HepG2 (cell line): Measurements from ENCODE around the gene PDE4D. TPM values are rescaled to one million over a fixed set of nuclear protein-coding genes. Genes with fewer than 3 reads are reported as not detected.

Source experiments
- ATAC-seq: fragments of 200-7000 bp; cut with Tn5 transposase; 3 replicates; pipeline ENCODE4 v1.9.1; 2020; ENCODE audit warnings: mild to moderate bottlenecking, moderate library complexity
- BruUV-seq: library from RNA; stranded (reverse); fragments of 400-500 nt; replicated peaks from 2 replicates; lab custom pipeline; 2021; lab: Mats Ljungman, UMichigan
- CTCF ChIA-PET: fragments of 300-600 bp; formaldehyde crosslinking; extraction: SDS; loops from one replicate; lab custom pipeline; 2021; ENCODE audit warnings: low total read pairs, inconsistent platforms, low intra/inter-chr PET ratio; lab: Yijun Ruan, JAX
- POLR2A ChIA-PET: fragments of 350-600 bp; sonication (Branson Sonifier 250); formaldehyde crosslinking; loops from one replicate; lab custom pipeline; 2020; ENCODE audit warnings: antibody characterized with exemption, inconsistent platforms; lab: Yijun Ruan, JAX
- DNase-seq: peaks from one replicate; pipeline ENCODE4 v3.0.0-alpha.2; 2015; ENCODE audit warnings: low spot score
- FAIRE-seq: peaks from 3 replicates; lab custom pipeline; 2011; peaks lifted over from hg19 to GRCh38; lab: Jason Lieb, UNC
- H2AFZ ChIP-seq: one replicate; pipeline ENCODE4 v1.6.1; 2011; ENCODE audit warnings: low read length, inconsistent platforms
- H3K27ac ChIP-seq: fragments of 300-600 bp; 3 replicates; pipeline ENCODE4 v1.8.0; 2011; ENCODE audit warnings: mixed run types, mild to moderate bottlenecking, mixed read lengths, low read length, inconsistent platforms; ENCODE audit not compliant: insufficient read depth; ENCODE audit errors: extremely low read length
- H3K27me3 ChIP-seq, 2 experiments: fragments of 200-600 bp in 1 of 2; 2 replicates in 1 of 2; 3 replicates in 1 of 2; pipeline versions ENCODE4 v1.6.0 to v1.8.0; 2011; ENCODE audit warnings: low read length in 2 of 2, mild to moderate bottlenecking in 2 of 2, moderate library complexity in 2 of 2, inconsistent platforms in 1 of 2; ENCODE audit not compliant: insufficient read depth in 2 of 2, control insufficient read depth in 1 of 2
- H3K36me3 ChIP-seq, 2 experiments: fragments of 200-600 bp in 1 of 2; replicated peaks in 1 of 2; 2 replicates in 1 of 2; 3 replicates in 1 of 2; pipeline versions ENCODE4 v1.5.1 to v1.8.0; 2011; ENCODE audit warnings: low read length in 2 of 2, inconsistent platforms in 1 of 2; ENCODE audit not compliant: insufficient read depth in 2 of 2, control insufficient read depth in 1 of 2
- H3K4me1 ChIP-seq: 2 replicates; pipeline ENCODE4 v1.5.1; 2012; ENCODE audit warnings: low read length, inconsistent platforms; ENCODE audit not compliant: insufficient read depth
- H3K4me2 ChIP-seq: 2 replicates; pipeline ENCODE4 v1.6.0; 2011; ENCODE audit warnings: low read depth, low read length, inconsistent platforms
- H3K4me3 ChIP-seq, 3 experiments: fragments of 200-600 bp in 1 of 3; sonication (generic), shearing (Covaris generic) in 1 of 3; replicated peaks in 1 of 3; 2 replicates each; pipeline ENCODE4 v1.5.1; 2011 to 2016; ENCODE audit warnings: low read length in 3 of 3, inconsistent platforms in 2 of 3, low read depth in 2 of 3, mild to moderate bottlenecking in 2 of 3, control low read depth in 1 of 3, mixed read lengths in 1 of 3; ENCODE audit not compliant: insufficient read depth in 1 of 3
- H3K79me2 ChIP-seq: one replicate; pipeline ENCODE4 v1.6.1; 2011; ENCODE audit warnings: low read length, inconsistent platforms; ENCODE audit not compliant: insufficient read depth
- H3K9ac ChIP-seq: 2 replicates; pipeline ENCODE4 v1.6.0; 2011; ENCODE audit warnings: mild to moderate bottlenecking, low read depth, low read length, inconsistent platforms; ENCODE audit not compliant: insufficient read depth
- H3K9me3 ChIP-seq: 2 replicates; pipeline ENCODE4 v1.5.1; 2012; ENCODE audit warnings: mild to moderate bottlenecking, low read length
- H4K20me1 ChIP-seq: 2 replicates; pipeline ENCODE4 v1.6.0; 2011; ENCODE audit warnings: inconsistent platforms, mild to moderate bottlenecking, low read length, moderate library complexity; ENCODE audit not compliant: insufficient read depth
- HMG20B ChIP-seq: conservative IDR thresholded peaks from 2 replicates; pipeline ENCODE4 v1.6.1; 2016; ENCODE audit warnings: missing genetic modification reagents, missing compliant biosample characterization
- MIER3 ChIP-seq: IDR thresholded peaks from 2 replicates; pipeline ENCODE4 v1.6.1; 2016; ENCODE audit warnings: missing compliant biosample characterization, borderline replicate concordance
- MTF2 ChIP-seq: sonication (generic); formaldehyde crosslinking; IDR thresholded peaks from 2 replicates; pipeline ENCODE4 v1.5.0; 2020; ENCODE audit warnings: missing genetic modification reagents, borderline replicate concordance
- NFIC ChIP-seq: IDR thresholded peaks from 2 replicates; pipeline ENCODE4 v1.6.1; 2012; ENCODE audit warnings: mild to moderate bottlenecking, low read length, inconsistent platforms
- RELA ChIP-seq: sonication (generic); formaldehyde crosslinking; IDR thresholded peaks from 2 replicates; pipeline ENCODE4 v1.4.0; 2020; ENCODE audit warnings: missing genetic modification reagents
- SAFB2 ChIP-seq: sonication (generic); formaldehyde crosslinking; IDR thresholded peaks from 2 replicates; pipeline ENCODE4 v1.5.1; 2020; ENCODE audit warnings: missing genetic modification reagents, low read depth, mild to moderate bottlenecking, borderline replicate concordance
- ZGPAT ChIP-seq: IDR thresholded peaks from 2 replicates; pipeline ENCODE4 v1.6.1; 2016; ENCODE audit warnings: mild to moderate bottlenecking
- ZNF205 ChIP-seq: IDR thresholded peaks from 2 replicates; pipeline ENCODE4 v1.6.1; 2018; ENCODE audit warnings: missing biosample characterization, missing genetic modification reagents
- ZNF260 ChIP-seq: sonication (generic); formaldehyde crosslinking; IDR thresholded peaks from 2 replicates; pipeline ENCODE4 v1.4.0; 2020; ENCODE audit warnings: missing genetic modification reagents, low read depth, mild to moderate bottlenecking, borderline replicate concordance
- ZNF709 ChIP-seq: sonication (generic); formaldehyde crosslinking; IDR thresholded peaks from 2 replicates; pipeline ENCODE4 v1.5.0; 2020; ENCODE audit warnings: mild to moderate bottlenecking, missing genetic modification reagents
- ZUFSP ChIP-seq: sonication (generic); formaldehyde crosslinking; IDR thresholded peaks from 2 replicates; pipeline ENCODE4 v1.9.0; 2021; ENCODE audit warnings: missing genetic modification reagents, mild to moderate bottlenecking, borderline replicate concordance
- ZXDC ChIP-seq: sonication (generic); formaldehyde crosslinking; IDR thresholded peaks from 2 replicates; pipeline ENCODE4 v1.5.0; 2020; ENCODE audit warnings: mild to moderate bottlenecking, missing genetic modification reagents
- WGBS: methylation state at CpG from one replicate; pipeline ENCODE4 v1.1.6; 2017; ENCODE audit warnings: low lambda C conversion rate; 5-methylcytosine and 5-hydroxymethylcytosine counted together
- in situ Hi-C: cut with HindIII; loops from 2 replicates; pipeline ENCODE4 v1.10.0; 2017; ENCODE audit warnings: low pct_unique_long_range_greater_than_20kb; ENCODE audit not compliant: extremely low pct_ligation_motif_present
- intact Hi-C: fragments of 100-400 bp; cut with micrococcal nuclease; formaldehyde crosslinking; loops from one replicate; pipeline ENCODE4 v1.10.0; 2022; ENCODE audit not compliant: unreplicated experiment
- polyA plus RNA-seq, 8 experiments: library from polyadenylated mRNA; depleted of rRNA in 3 of 8; stranded (reverse) in 7 of 8; unstranded in 1 of 8; fragments of >200 nt; fragmentation: Illumina TruSeq in 4 of 8; extraction: Trizol in 4 of 8; gene quantifications; 2 replicates each; pipeline versions ENCODE4 v1.2.1 to v1.2.3, GENCODE V29; 2011 to 2016; ENCODE audit warnings: low read depth in 4 of 8, missing spikeins in 1 of 8, mixed read lengths in 1 of 8; ENCODE audit not compliant: insufficient read depth in 1 of 8
- total RNA-seq, 5 experiments: library from RNA; depleted of rRNA; stranded (reverse); fragments of >200 nt; fragmentation: Illumina TruSeq; extraction: Trizol; gene quantifications; 2 replicates each; pipeline ENCODE4 v1.2.3, GENCODE V29; 2016; ENCODE audit warnings: low read depth in 1 of 5

Gene PDE4D
- total and polyA plus RNA-seq, 2 of the 13 experiments (the other 11 are each of a cell fraction or from before 2014, with no cell fraction given): 7.0 to 12.2 TPM

- FAIRE-seq: no peak
- intact Hi-C loops: no loop called here
- ChIA-PET CTCF (no interaction called here), POLR2A (no interaction called here)
- 33% methylated on average over 1 of the region's 2 CpGs for WGBS
- Histone ChIP-seq H4K20me1 (no peaks in the 10 kb centered on the region), H2AFZ (no peak overlapping the region), H3K9me3 (no peaks in the 10 kb centered on the region), H3K27me3 (no peaks in the 10 kb centered on the region), H3K36me3 (no peaks in the 10 kb centered on the region), H3K4me2 (no peak overlapping the region), H3K4me3 (no peak overlapping the region), H3K79me2 (no peaks in the 10 kb centered on the region), H3K27ac (no peak overlapping the region), H3K4me1 (0 out of 2 replicates have a peak, but pooled peaks cover 8% of the 10 kb centered on the region), H3K9ac (no peak overlapping the region)
- no peak for TF ChIP-seq SAFB2 (CRISPR knock-in tag)
- no peak for TF ChIP-seq MIER3 (CRISPR knock-in tag)
- no peak for TF ChIP-seq ZXDC (CRISPR knock-in tag)
- no peak for TF ChIP-seq ZNF205 (CRISPR knock-in tag)
- no peak for TF ChIP-seq MTF2 (CRISPR knock-in tag)
- TF ChIP-seq ZNF709 (CRISPR knock-in tag): no peak
- no peak for TF ChIP-seq ZGPAT (CRISPR knock-in tag)
- no peak for TF ChIP-seq RELA (CRISPR knock-in tag)
- TF ChIP-seq ZUFSP: no peak
- TF ChIP-seq NFIC: no peak
- no peak for TF ChIP-seq HMG20B (CRISPR knock-in tag)
- no peak for TF ChIP-seq ZNF260 (CRISPR knock-in tag)
- in situ Hi-C loops: no loop called here
- DNase-seq: peak; percentile 5
- no TSS peak for BruUV-seq
- no peak; the same call in 2 of the 3 replicates for ATAC-seq
Measured at GRCh38 chr5:59579101-59579823, 314.3 kb downstream of the PDE4D start.
